Activated naive CD4-positive, alpha-beta T cell treated with anti-CD3 and anti-CD28 coated beads, Interleukin-2, amount 10 ng/mL, durations not matched to agents 5 hours and 36 hours (primary cell): ENCODE data around the gene PTCH1. TPM values are rescaled to one million over a fixed set of nuclear protein-coding genes. Genes with fewer than 3 reads are reported as not detected.

ENCODE experiments used
- total RNA-seq, 2 experiments: library from RNA; stranded (reverse); gene quantifications; one replicate each; pipeline ENCODE4 v1.2.3, GENCODE V29; 2021

PTCH1 gene
- 1 to 10 TPM; 7.4 to 8.8 TPM for total RNA-seq

DNA sequence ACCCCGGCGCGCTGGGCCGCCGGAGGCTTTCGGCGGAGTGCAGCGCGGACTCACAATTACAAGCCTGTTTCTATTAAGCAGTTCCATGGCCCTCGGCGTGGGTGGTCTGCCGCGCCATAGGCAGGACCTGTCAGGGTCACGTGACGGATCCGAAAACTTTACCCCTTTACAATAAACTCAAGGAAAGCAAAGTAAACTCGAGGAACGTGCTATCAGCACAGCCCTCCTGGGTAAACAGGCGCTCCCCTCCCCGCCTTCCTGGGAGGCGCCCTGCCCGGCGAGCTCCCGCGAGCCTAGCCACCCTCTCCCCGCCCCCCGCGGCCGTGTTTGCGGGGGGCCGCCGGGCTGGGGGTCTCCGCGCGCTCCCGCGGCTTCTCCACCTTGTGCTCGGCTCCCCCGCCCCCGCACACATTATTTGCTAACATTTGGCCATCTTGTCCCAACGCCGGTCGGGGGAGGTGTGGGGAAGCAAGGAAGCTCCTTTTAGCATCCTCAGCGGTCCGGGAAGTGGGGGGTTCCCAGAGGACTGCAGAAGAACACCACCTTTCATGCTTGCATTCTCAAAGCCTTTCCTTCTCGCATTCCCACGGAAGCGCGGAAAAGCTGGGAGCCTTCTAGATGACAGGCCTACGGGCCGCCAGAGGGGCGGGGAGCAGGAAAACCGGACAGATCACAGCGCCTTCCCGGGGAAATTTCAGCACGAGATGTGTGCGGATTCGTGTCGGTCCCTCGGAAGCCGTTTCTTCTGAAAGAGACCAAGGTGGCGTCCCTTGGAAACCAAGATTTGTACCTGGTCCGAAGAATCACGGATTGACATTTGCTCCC is at the start of gene PTCH1:
Gene PTCH1 (minus strand): TSS at position 238 of the 825 bp plus-strand sequence.

Other genes with a start within 250 kb of the PTCH1 start
- 10 to 100 TPM; 11.8 to 12.4 TPM for gene FANCC, start 199.3 kb downstream of the PTCH1 start, total RNA-seq